ENCODE data around the gene CHTF18.

CHTF18 gene

GRCh38 chr16:768428-768827 lies 20.0 kb upstream of the CHTF18 start (continued):
- TF ChIP-seq PATZ1 (tag by site-specific recombination; IDR thresholded peaks at IDR 0.05) (0 out of 2 replicates have a peak, but pooled peaks have one; percentile 11), ZNF558 (tag by site-specific recombination; IDR thresholded peaks at IDR 0.05) (no peak), CTCF (tag by site-specific recombination; IDR thresholded peaks at IDR 0.05) (no peak), GLIS1 (tag by site-specific recombination; IDR thresholded peaks at IDR 0.05) (peak; percentile 23; the same call in 1 of the 2 replicates), ZFHX2 (tag by site-specific recombination; conservative IDR thresholded peaks at IDR 0.05) (peak; percentile 67; the same call in 1 of the 2 replicates), ZNF501 (tag by site-specific recombination; IDR thresholded peaks at IDR 0.05) (no peak), ZBTB6 (tag by site-specific recombination; IDR thresholded peaks at IDR 0.05) (no peak), ZNF398 (tag by site-specific recombination; IDR thresholded peaks at IDR 0.05) (no peak), ZBTB17 (tag by site-specific recombination; IDR thresholded peaks at IDR 0.05) (no peak), EGR2 (tag by site-specific recombination; IDR thresholded peaks at IDR 0.05; ENCODE audit: low read depth) (peak; percentile 16; the same call in 1 of the 2 replicates), GLI2 (tag by site-specific recombination; IDR thresholded peaks at IDR 0.05; ENCODE audit: borderline replicate concordance, low read depth) (no peak)

- ChIA-PET POLR2A (interaction anchor here (0.5 kb wide), 1 partner anchor 199 kb away, joined by 3 read pairs; no protein-coding TSS in a partner anchor), CTCF (interaction anchor here (1.0 to 1.6 kb wide), 3 partner anchors 12 to 23 kb away, joined by 3 to 4 read pairs (median 3); no protein-coding TSS in a partner anchor)
- Histone ChIP-seq H3K36me3 (ENCODE audit: control insufficient read depth in 2 of 2, insufficient read depth in 1 of 2, low read length in 2 of 2) (no peaks in the 10 kb centered on the region), H3K4me3 (ENCODE audit: low read depth, low read length) (no peak overlapping the region), H3K4me1 (ENCODE audit: control insufficient read depth, insufficient read depth, low read length) (no peaks in the 10 kb centered on the region), H3K9me3 (ENCODE audit: control insufficient read depth, insufficient read depth, low read depth, low read length) (no peaks in the 10 kb centered on the region), H3K27ac (ENCODE audit: extremely low read depth, low read depth, low read length) (no peak overlapping the region)
- TF ChIP-seq WT1 (tag by site-specific recombination; IDR thresholded peaks at IDR 0.05), result no peak
- no peak for TF ChIP-seq ZNF114 (tag by site-specific recombination; IDR thresholded peaks at IDR 0.05)
- TF ChIP-seq ZNF473 (tag by site-specific recombination; IDR thresholded peaks at IDR 0.05), result no peak
- TF ChIP-seq ZNF704 (tag by site-specific recombination; IDR thresholded peaks at IDR 0.05), result no peak
- TF ChIP-seq ZNF423 (tag by site-specific recombination; IDR thresholded peaks at IDR 0.05), result no peak
- TF ChIP-seq ZNF184 (tag by site-specific recombination; IDR thresholded peaks at IDR 0.05), result no peak
- no peak for TF ChIP-seq GLI4 (tag by site-specific recombination; IDR thresholded peaks at IDR 0.05)
- TF ChIP-seq ZNF24 (tag by site-specific recombination; IDR thresholded peaks at IDR 0.05), result no peak
- TF ChIP-seq SCRT1 (tag by site-specific recombination; IDR thresholded peaks at IDR 0.05; ENCODE audit: borderline replicate concordance), result 0 out of 2 replicates have a peak, but pooled peaks have one; percentile 45
- peak; percentile 8; the same call in 1 of the 2 replicates for TF ChIP-seq SP2 (tag by site-specific recombination; IDR thresholded peaks at IDR 0.05)
- TF ChIP-seq ZNF514 (tag by site-specific recombination; IDR thresholded peaks at IDR 0.05), result no peak
- no peak for TF ChIP-seq ZFP69B (tag by site-specific recombination; IDR thresholded peaks at IDR 0.05)
- no peak for TF ChIP-seq MEIS1 (CRISPR knock-in tag; IDR thresholded peaks at IDR 0.05; ENCODE audit: borderline replicate concordance)
- TF ChIP-seq ZNF146 (tag by site-specific recombination; IDR thresholded peaks at IDR 0.05), result no peak
- peak; percentile 84 for TF ChIP-seq SCRT2 (tag by site-specific recombination; IDR thresholded peaks at IDR 0.05)
- no peak for TF ChIP-seq KLF8 (tag by site-specific recombination; IDR thresholded peaks at IDR 0.05)
Observed at GRCh38 chr16:769184-769784, 19.1 kb upstream of the CHTF18 start.
